Measurements from ENCODE around the gene MYL12B. TPM values are rescaled to one million over a fixed set of nuclear protein-coding genes. Genes with fewer than 3 reads are reported as not detected.

Gene MYL12B
- total RNA-seq, 6 experiments from 2014 or later, result 113 to 281 (median 185) TPM

DNA sequence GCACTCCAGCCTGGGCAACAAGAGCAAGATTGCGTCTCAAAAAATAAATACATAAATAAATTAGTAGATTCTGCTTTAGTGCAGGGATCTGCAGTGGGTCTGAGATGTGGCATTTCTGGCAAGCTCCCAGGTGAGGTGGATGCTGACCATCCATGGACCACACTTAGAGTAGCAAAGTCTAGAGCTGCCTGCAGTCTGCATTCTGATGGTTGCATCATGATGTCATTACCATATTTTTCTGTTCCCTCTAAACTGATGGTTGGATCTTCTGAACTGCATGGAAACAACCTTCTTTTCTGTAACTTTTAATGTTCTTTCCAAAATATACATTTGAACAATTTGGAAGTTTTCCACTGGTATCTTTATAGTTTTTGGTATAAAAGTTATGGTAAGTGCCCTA is 42.9 kb downstream of the MYL12B start:
- no peaks in the 10 kb centered on the region for H3K4me1 ChIP-seq
- H3K9me3 ChIP-seq, result no peaks in the 10 kb centered on the region
- no peak for ATAC-seq
- H3K27ac ChIP-seq, result no peak overlapping the region
- H3K4me3 ChIP-seq, result no peak overlapping the region
- no peak for DNase-seq
- H3K36me3 ChIP-seq, result no peaks in the 10 kb centered on the region
- WGBS (ENCODE audit: insufficient coverage, low coverage, low lambda C conversion rate, missing lambda C conversion rate), result 80% methylated on average over 1 of the region's 1 CpG
- TF ChIP-seq CTCF (IDR thresholded peaks at IDR 0.05), result no peak
- H3K27me3 ChIP-seq, result no peaks in the 10 kb centered on the region
- intact Hi-C loops (cut with DNase I), result no loop called here

- Histone ChIP-seq H3K4me1 (no peaks in the 10 kb centered on the region), H3K27me3 (no peaks in the 10 kb centered on the region), H3K4me3 (no peak overlapping the region), H3K27ac (no peak overlapping the region), H3K9me3 (no peaks in the 10 kb centered on the region), H3K36me3 (no peaks in the 10 kb centered on the region)
- WGBS (ENCODE audit: insufficient coverage, low coverage, low lambda C conversion rate, missing lambda C conversion rate), result 61% methylated on average over 6 of the region's 7 CpGs
- no peak for ATAC-seq
- no peak for DNase-seq
- intact Hi-C loops (cut with DNase I), result no loop called here
- TF ChIP-seq POLR2A (IDR thresholded peaks at IDR 0.05) (no peak), CTCF (IDR thresholded peaks at IDR 0.05) (no peak)
Observed at GRCh38 chr18:3305354-3305762, 43.4 kb downstream of the MYL12B start.

DNA sequence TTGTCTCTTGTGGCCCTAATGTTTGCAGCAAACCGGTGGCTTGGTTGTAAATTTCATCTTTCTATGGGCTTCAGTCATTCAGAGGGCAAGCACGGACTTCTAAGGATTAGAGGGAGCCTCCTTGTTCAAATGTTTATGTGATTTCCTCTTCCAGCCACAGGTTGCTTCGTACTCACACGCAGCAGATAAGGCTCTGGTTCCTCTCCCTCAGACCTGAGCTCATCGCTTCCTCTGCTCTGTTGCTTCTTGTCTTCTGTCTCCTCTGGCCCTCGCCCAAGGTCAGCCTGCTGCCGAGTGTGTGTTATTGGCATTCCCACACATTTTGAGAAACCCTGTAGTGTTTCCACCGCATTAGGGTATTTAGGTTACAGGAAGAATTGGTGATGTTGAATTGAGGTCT is 44.0 kb downstream of the MYL12B start:
- no peaks in the 10 kb centered on the region for H3K27me3 ChIP-seq
- DNase-seq, result no peak
- no peaks in the 10 kb centered on the region for H3K4me1 ChIP-seq
- no peaks in the 10 kb centered on the region for H3K9me3 ChIP-seq
- intact Hi-C loops (cut with DNase I), result no loop called here
- WGBS (ENCODE audit: insufficient coverage, low coverage, low lambda C conversion rate, missing lambda C conversion rate), result 32% methylated on average over 6 of the region's 8 CpGs
- H3K4me3 ChIP-seq, result no peak overlapping the region
- TF ChIP-seq CTCF (IDR thresholded peaks at IDR 0.05), result no peak
- TF ChIP-seq POLR2A (IDR thresholded peaks at IDR 0.05), result no peak
- no peaks in the 10 kb centered on the region for H3K36me3 ChIP-seq
- ATAC-seq, result no peak
- H3K27ac ChIP-seq, result no peak overlapping the region

DNA sequence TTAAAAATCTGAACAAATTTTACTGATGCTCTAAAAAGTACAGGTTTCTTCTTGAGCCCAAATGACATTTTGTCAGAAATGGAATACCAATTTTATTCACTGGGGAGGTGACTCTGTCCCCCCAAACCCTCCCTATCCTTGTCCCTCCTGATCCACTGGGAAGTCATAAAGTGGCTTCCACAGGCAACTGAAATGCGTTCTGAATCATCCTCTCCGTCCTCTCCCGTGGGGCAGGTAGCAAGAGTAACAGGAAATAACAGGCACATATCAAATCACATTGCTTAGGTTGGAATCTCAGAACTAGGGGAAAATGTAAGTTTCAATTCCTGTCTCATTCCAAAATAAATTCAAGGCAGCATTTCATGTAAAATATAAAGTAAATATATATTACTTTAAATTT is 44.5 kb downstream of the MYL12B start:
- intact Hi-C loops (cut with DNase I), result no loop called here

More for the DNA sequence above, 44.5 kb downstream of the MYL12B start:
- 79% methylated on average over 3 of the region's 3 CpGs for WGBS (ENCODE audit: insufficient coverage, low coverage, low lambda C conversion rate, missing lambda C conversion rate)
- Histone ChIP-seq H3K4me3 (no peak overlapping the region), H3K36me3 (no peaks in the 10 kb centered on the region), H3K9me3 (no peaks in the 10 kb centered on the region), H3K4me1 (no peaks in the 10 kb centered on the region), H3K27me3 (no peaks in the 10 kb centered on the region), H3K27ac (no peak overlapping the region)
- DNase-seq (no peak), ATAC-seq (no peak)
- no peak for TF ChIP-seq CTCF (IDR thresholded peaks at IDR 0.05)
- TF ChIP-seq POLR2A (IDR thresholded peaks at IDR 0.05), result no peak

All from right lobe of liver (tissue), 6 donors.